DND-41 (cell line): ENCODE measurements around the gene ZNF462.

Experiments
- ATAC-seq: fragments of 200-7000 bp; cut with Tn5 transposase; 3 replicates; pipeline ENCODE4 v1.9.1; 2021; ENCODE audit warnings: low read depth; ENCODE audit not compliant: insufficient read depth
- DNase-seq: peaks from one replicate; pipeline ENCODE4 v3.0.0-alpha.2; 2020
- H2AFZ ChIP-seq: 2 replicates; pipeline ENCODE4 v1.6.0; 2012; ENCODE audit warnings: low read depth, low read length
- H3K27ac ChIP-seq: 2 replicates; pipeline ENCODE4 v1.5.1; 2012; ENCODE audit warnings: low read length, inconsistent platforms
- H3K27me3 ChIP-seq: fragments of 200-600 bp; sonication (generic); 2 replicates; pipeline ENCODE4 v1.6.0; 2012; ENCODE audit warnings: low read length, mild to moderate bottlenecking, inconsistent platforms; ENCODE audit not compliant: insufficient read depth, poor library complexity
- H3K36me3 ChIP-seq: 2 replicates; pipeline ENCODE4 v1.5.1; 2012; ENCODE audit warnings: low read length, inconsistent platforms; ENCODE audit not compliant: insufficient read depth
- H3K4me1 ChIP-seq: 2 replicates; pipeline ENCODE4 v1.5.1; 2012; ENCODE audit warnings: mild to moderate bottlenecking, low read length; ENCODE audit not compliant: insufficient read depth
- H3K4me2 ChIP-seq: 2 replicates; pipeline ENCODE4 v1.6.0; 2012; ENCODE audit warnings: mild to moderate bottlenecking, moderate library complexity, low read length, inconsistent platforms; ENCODE audit not compliant: insufficient read depth
- H3K4me3 ChIP-seq, 2 experiments: fragments of 200-600 bp in 1 of 2; shearing (Covaris generic) in 1 of 2; 2 replicates each; pipeline ENCODE4 v1.5.1; 2012 to 2016; ENCODE audit warnings: inconsistent platforms in 2 of 2, low read length in 2 of 2, mild to moderate bottlenecking in 2 of 2, low read depth in 1 of 2, moderate library complexity in 1 of 2
- H3K79me2 ChIP-seq: 2 replicates; pipeline ENCODE4 v1.6.0; 2012; ENCODE audit warnings: low read length, inconsistent platforms; ENCODE audit not compliant: insufficient read depth
- H3K9ac ChIP-seq: 2 replicates; pipeline ENCODE4 v1.6.0; 2012; ENCODE audit warnings: low read depth, mild to moderate bottlenecking, inconsistent platforms, low read length, moderate library complexity
- H3K9me3 ChIP-seq: 2 replicates; pipeline ENCODE4 v1.5.1; 2012; ENCODE audit warnings: low read length, moderate library complexity, mild to moderate bottlenecking, inconsistent platforms; ENCODE audit not compliant: insufficient read depth, severe bottlenecking
- H4K20me1 ChIP-seq: 2 replicates; pipeline ENCODE4 v1.6.0; 2012; ENCODE audit warnings: low read length; ENCODE audit not compliant: insufficient read depth
- EZH2 ChIP-seq: IDR thresholded peaks from 3 replicates; pipeline ENCODE4 v1.6.1; 2012; ENCODE audit warnings: borderline replicate concordance, low read depth, mild to moderate bottlenecking, moderate library complexity, low read length, inconsistent platforms; ENCODE audit not compliant: severe bottlenecking
- TF ChIP-seq, protein P1 (sequence below): IDR thresholded peaks from 2 replicates; pipeline ENCODE4 v1.5.1; 2012; ENCODE audit warnings: borderline replicate concordance, low read length, moderate library complexity, mild to moderate bottlenecking; ENCODE audit not compliant: poor library complexity, severe bottlenecking; ENCODE audit errors: extremely low read depth

The ZNF462 gene

DNA sequence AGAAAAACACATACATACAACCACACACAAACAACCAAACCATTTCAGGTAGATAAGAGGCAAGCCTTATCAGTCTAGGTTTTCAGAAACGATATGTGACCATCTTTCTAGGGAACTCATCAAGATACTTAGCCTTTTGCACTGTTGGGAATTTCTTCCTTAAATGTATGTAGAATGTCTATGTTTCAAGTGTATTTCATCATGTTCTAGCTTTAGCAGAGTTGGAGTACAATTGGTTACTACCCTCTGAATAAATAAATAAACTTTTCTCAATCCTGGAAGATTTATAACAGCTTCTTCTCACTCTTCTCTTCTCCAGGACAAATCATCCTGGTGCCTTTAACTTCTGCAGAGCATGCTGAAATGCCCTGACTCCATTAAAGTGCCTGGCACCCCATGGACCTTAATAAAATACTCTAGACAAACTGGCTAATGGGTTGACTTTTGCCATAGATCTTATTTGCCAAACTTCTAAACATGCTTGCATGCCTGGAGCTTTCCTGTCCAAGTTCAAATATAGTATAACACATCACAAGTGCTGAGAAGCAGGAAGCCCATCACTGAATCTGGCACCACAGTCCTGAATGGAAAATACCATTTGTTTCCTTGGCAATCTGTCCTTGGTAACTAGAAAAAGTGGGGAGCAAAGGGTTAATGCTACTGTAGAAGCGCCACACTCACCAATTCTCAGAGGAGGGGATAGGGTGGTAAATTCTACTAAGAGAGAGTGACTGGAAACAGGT lies 33.1 kb upstream of the ZNF462 start:
- Histone ChIP-seq H4K20me1 (no peaks in the 10 kb centered on the region), H2AFZ (no peak overlapping the region), H3K79me2 (no peaks in the 10 kb centered on the region), H3K27me3 (no peaks in the 10 kb centered on the region), H3K9ac (no peak overlapping the region), H3K27ac (no peak overlapping the region), H3K9me3 (no peaks in the 10 kb centered on the region), H3K36me3 (no peaks in the 10 kb centered on the region), H3K4me2 (no peak overlapping the region), H3K4me3 (no peak overlapping the region), H3K4me1 (no peaks in the 10 kb centered on the region)
- TF ChIP-seq EZH2 = no peak
- TF ChIP-seq, protein P1, sequence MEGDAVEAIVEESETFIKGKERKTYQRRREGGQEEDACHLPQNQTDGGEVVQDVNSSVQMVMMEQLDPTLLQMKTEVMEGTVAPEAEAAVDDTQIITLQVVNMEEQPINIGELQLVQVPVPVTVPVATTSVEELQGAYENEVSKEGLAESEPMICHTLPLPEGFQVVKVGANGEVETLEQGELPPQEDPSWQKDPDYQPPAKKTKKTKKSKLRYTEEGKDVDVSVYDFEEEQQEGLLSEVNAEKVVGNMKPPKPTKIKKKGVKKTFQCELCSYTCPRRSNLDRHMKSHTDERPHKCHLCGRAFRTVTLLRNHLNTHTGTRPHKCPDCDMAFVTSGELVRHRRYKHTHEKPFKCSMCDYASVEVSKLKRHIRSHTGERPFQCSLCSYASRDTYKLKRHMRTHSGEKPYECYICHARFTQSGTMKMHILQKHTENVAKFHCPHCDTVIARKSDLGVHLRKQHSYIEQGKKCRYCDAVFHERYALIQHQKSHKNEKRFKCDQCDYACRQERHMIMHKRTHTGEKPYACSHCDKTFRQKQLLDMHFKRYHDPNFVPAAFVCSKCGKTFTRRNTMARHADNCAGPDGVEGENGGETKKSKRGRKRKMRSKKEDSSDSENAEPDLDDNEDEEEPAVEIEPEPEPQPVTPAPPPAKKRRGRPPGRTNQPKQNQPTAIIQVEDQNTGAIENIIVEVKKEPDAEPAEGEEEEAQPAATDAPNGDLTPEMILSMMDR = no peak
- no peak for ATAC-seq
- no peak for DNase-seq

GRCh38 chr9:106830527-106831150 lies 32.3 kb upstream of the ZNF462 start:
- no peaks in the 10 kb centered on the region for H3K36me3 ChIP-seq
- no peak for TF ChIP-seq EZH2
- TF ChIP-seq, protein P1 = no peak

GRCh38 chr9:106834888-106835287 lies 28.1 kb upstream of the ZNF462 start:
- H3K9me3 ChIP-seq = no peaks in the 10 kb centered on the region
- H4K20me1 ChIP-seq = no peaks in the 10 kb centered on the region
- DNase-seq (no peak), ATAC-seq (no peak)
- H3K27me3 ChIP-seq = no peaks in the 10 kb centered on the region
- H3K36me3 ChIP-seq = no peaks in the 10 kb centered on the region
- H3K9ac ChIP-seq = no peak overlapping the region
- H3K4me2 ChIP-seq = no peak overlapping the region
- H2AFZ ChIP-seq = no peak overlapping the region
- no peak for TF ChIP-seq EZH2
- TF ChIP-seq, protein P1 = no peak
- no peaks in the 10 kb centered on the region for H3K79me2 ChIP-seq
- H3K4me1 ChIP-seq = no peaks in the 10 kb centered on the region
- H3K4me3 ChIP-seq = no peak overlapping the region
- no peak overlapping the region for H3K27ac ChIP-seq

More at GRCh38 chr9:106830527-106831150, 32.3 kb upstream of the ZNF462 start:
- H3K4me2 ChIP-seq = no peak overlapping the region
- H3K79me2 ChIP-seq = no peaks in the 10 kb centered on the region
- no peak overlapping the region for H3K9ac ChIP-seq
- no peak for DNase-seq
- H3K27ac ChIP-seq = no peak overlapping the region
- no peaks in the 10 kb centered on the region for H3K27me3 ChIP-seq
- H2AFZ ChIP-seq = no peak overlapping the region
- no peak overlapping the region for H3K4me3 ChIP-seq
- H4K20me1 ChIP-seq = no peaks in the 10 kb centered on the region
- no peaks in the 10 kb centered on the region for H3K4me1 ChIP-seq
- ATAC-seq = no peak
- no peaks in the 10 kb centered on the region for H3K9me3 ChIP-seq
